ENCODE results near the gene RBPJ. TPM values are rescaled to one million over a fixed set of nuclear protein-coding genes. Genes with fewer than 3 reads are reported as not detected.

RBPJ gene
- total and polyA plus RNA-seq, 2 experiments from 2014 or later: 73.7 to 74.5 TPM

DNA sequence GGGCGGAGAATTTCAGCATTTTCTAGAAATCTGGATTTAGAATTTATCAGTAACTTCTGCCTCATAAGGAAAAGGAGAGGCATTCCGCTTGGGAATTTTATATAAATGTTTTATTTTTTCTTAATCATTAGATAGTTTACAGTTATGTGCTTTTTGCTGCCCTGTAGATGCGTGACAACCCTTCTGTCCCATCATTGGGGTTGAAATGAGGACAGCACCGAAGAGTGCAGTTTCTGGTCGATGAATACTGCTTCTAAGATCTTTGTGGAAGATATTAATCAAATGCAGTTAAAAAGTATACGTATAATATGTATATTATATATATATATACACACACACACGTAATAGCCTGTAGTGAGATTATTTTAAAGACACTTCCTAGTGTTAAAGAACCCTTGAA is 1.5 kb downstream of the RBPJ start:
- no peak for TF ChIP-seq EZH2 (IDR thresholded peaks at IDR 0.05; ENCODE audit: borderline replicate concordance)
- Histone ChIP-seq H3K36me3 (replicated peaks; ENCODE audit: insufficient read depth, low read depth) (no peaks in the 10 kb centered on the region), H3K27me3 (no peaks in the 10 kb centered on the region), H3K27ac (peak overlapping the region; percentile 94), H3K9me2 (replicated peaks; ENCODE audit: insufficient read depth) (no peaks in the 10 kb centered on the region), H3K4me2 (peak overlapping the region; percentile 83), H3K9me3 (ENCODE audit: low read depth) (no peaks in the 10 kb centered on the region), H3K4me3 (peak overlapping the region; percentile 83), H3K4me1 (ENCODE audit: insufficient read depth) (peaks cover 8% of the 10 kb centered on the region), H3K79me2 (peaks cover 61% of the 10 kb centered on the region), H4K20me1 (ENCODE audit: insufficient read depth, poor library complexity, severe bottlenecking) (peaks cover 51% of the 10 kb centered on the region), H2AFZ (peak overlapping the region; percentile 26)
- WGBS (ENCODE audit: low lambda C conversion rate, missing lambda C conversion rate): 18% methylated on average over 7 of the region's 7 CpGs
- DNase-seq (ENCODE audit: low spot score): no peak

- Histone ChIP-seq H3K4me1 (ENCODE audit: insufficient read depth) (peaks cover 8% of the 10 kb centered on the region), H4K20me1 (ENCODE audit: insufficient read depth, poor library complexity, severe bottlenecking) (peaks cover 65% of the 10 kb centered on the region), H3K4me3 (no peak overlapping the region), H3K27ac (peak overlapping the region; percentile 7), H3K36me3 (replicated peaks; ENCODE audit: insufficient read depth, low read depth) (no peaks in the 10 kb centered on the region), H2AFZ (no peak overlapping the region), H3K9me2 (replicated peaks; ENCODE audit: insufficient read depth) (no peaks in the 10 kb centered on the region), H3K79me2 (peaks cover 76% of the 10 kb centered on the region), H3K4me2 (peak overlapping the region; percentile 83), H3K27me3 (no peaks in the 10 kb centered on the region), H3K9me3 (ENCODE audit: low read depth) (no peaks in the 10 kb centered on the region)
- TF ChIP-seq CTCF (IDR thresholded peaks at IDR 0.05; ENCODE audit: poor library complexity) (peak; percentile 28), EZH2phosphoT487 (IDR thresholded peaks at IDR 0.05; ENCODE audit: low read depth, severe bottlenecking, unreplicated experiment) (no peak), EZH2 (IDR thresholded peaks at IDR 0.05; ENCODE audit: borderline replicate concordance) (no peak)
- 81% methylated on average over 2 of the region's 2 CpGs for WGBS (ENCODE audit: low lambda C conversion rate, missing lambda C conversion rate)
- DNase-seq (ENCODE audit: low spot score): no peak
These were observed 3.0 kb downstream of the RBPJ start for GRCh38 chr4:26323821-26324220.

GRCh38 chr4:26325191-26325590 is 4.4 kb downstream of the RBPJ start:
- peak overlapping the region; percentile 83 for H3K4me2 ChIP-seq
- DNase-seq (ENCODE audit: low spot score): peak; percentile 34
- WGBS (ENCODE audit: low lambda C conversion rate, missing lambda C conversion rate): 53% methylated on average over 3 of the region's 3 CpGs

GRCh38 chr4:26326791-26327190 is 6.0 kb downstream of the RBPJ start:
- Histone ChIP-seq H3K4me1 (ENCODE audit: insufficient read depth) (peaks cover 22% of the 10 kb centered on the region), H3K4me3 (no peak overlapping the region), H3K9me2 (replicated peaks; ENCODE audit: insufficient read depth) (no peaks in the 10 kb centered on the region), H3K36me3 (replicated peaks; ENCODE audit: insufficient read depth, low read depth) (no peaks in the 10 kb centered on the region), H3K79me2 (peaks cover 99% of the 10 kb centered on the region), H4K20me1 (ENCODE audit: insufficient read depth, poor library complexity, severe bottlenecking) (peaks cover 93% of the 10 kb centered on the region), H3K27ac (no peak overlapping the region), H3K27me3 (no peaks in the 10 kb centered on the region), H3K4me2 (no peak overlapping the region), H2AFZ (no peak overlapping the region), H3K9me3 (ENCODE audit: low read depth) (no peaks in the 10 kb centered on the region)
- DNase-seq (ENCODE audit: low spot score): no peak
- WGBS (ENCODE audit: low lambda C conversion rate, missing lambda C conversion rate): 66% methylated on average over 2 of the region's 2 CpGs
- TF ChIP-seq CTCF (IDR thresholded peaks at IDR 0.05; ENCODE audit: poor library complexity): no peak
- TF ChIP-seq EZH2phosphoT487 (IDR thresholded peaks at IDR 0.05; ENCODE audit: low read depth, severe bottlenecking, unreplicated experiment): no peak
- TF ChIP-seq EZH2 (IDR thresholded peaks at IDR 0.05; ENCODE audit: borderline replicate concordance): no peak

More at GRCh38 chr4:26325191-26325590, 4.4 kb downstream of the RBPJ start:
- Histone ChIP-seq H4K20me1 (ENCODE audit: insufficient read depth, poor library complexity, severe bottlenecking) (peaks cover 78% of the 10 kb centered on the region), H3K36me3 (replicated peaks; ENCODE audit: insufficient read depth, low read depth) (no peaks in the 10 kb centered on the region), H3K4me1 (ENCODE audit: insufficient read depth) (peaks cover 8% of the 10 kb centered on the region), H3K9me3 (ENCODE audit: low read depth) (no peaks in the 10 kb centered on the region), H3K27me3 (no peaks in the 10 kb centered on the region), H2AFZ (no peak overlapping the region), H3K79me2 (peaks cover 89% of the 10 kb centered on the region), H3K27ac (no peak overlapping the region), H3K4me3 (no peak overlapping the region), H3K9me2 (replicated peaks; ENCODE audit: insufficient read depth) (no peaks in the 10 kb centered on the region)
- TF ChIP-seq CTCF (IDR thresholded peaks at IDR 0.05; ENCODE audit: poor library complexity) (peak; percentile 37), EZH2phosphoT487 (IDR thresholded peaks at IDR 0.05; ENCODE audit: low read depth, severe bottlenecking, unreplicated experiment) (no peak), EZH2 (IDR thresholded peaks at IDR 0.05; ENCODE audit: borderline replicate concordance) (no peak)
